Mesenteric fat pad (tissue), 1 donor: ENCODE measurements around the gene SNX25. TPM values are rescaled to one million over a fixed set of nuclear protein-coding genes. Genes with fewer than 3 reads are reported as not detected.
"Not testable (repeated sequence)": the region's sequence is repeated elsewhere in the genome, so short reads cannot be mapped to it uniquely, and the experiment has no call there.

Experiments
- DNase-seq: peaks from one replicate; pipeline ENCODE4 v3.0.0-alpha.2; 2020; ENCODE audit warnings: low spot score
- total RNA-seq: library from RNA; stranded (reverse); fragmentation: NEBNext Ultra II Directional; extraction: Animal tissue kit (Norgen Biotek cat#: 25700); gene quantifications from one replicate; pipeline ENCODE4 v1.2.1, GENCODE V29; 2021
- donor health status: DM: yes; HTN: yes; CAD: no.

Gene SNX25
- total RNA-seq, 1 donor from 2014 or later = 15.5 TPM

DNA sequence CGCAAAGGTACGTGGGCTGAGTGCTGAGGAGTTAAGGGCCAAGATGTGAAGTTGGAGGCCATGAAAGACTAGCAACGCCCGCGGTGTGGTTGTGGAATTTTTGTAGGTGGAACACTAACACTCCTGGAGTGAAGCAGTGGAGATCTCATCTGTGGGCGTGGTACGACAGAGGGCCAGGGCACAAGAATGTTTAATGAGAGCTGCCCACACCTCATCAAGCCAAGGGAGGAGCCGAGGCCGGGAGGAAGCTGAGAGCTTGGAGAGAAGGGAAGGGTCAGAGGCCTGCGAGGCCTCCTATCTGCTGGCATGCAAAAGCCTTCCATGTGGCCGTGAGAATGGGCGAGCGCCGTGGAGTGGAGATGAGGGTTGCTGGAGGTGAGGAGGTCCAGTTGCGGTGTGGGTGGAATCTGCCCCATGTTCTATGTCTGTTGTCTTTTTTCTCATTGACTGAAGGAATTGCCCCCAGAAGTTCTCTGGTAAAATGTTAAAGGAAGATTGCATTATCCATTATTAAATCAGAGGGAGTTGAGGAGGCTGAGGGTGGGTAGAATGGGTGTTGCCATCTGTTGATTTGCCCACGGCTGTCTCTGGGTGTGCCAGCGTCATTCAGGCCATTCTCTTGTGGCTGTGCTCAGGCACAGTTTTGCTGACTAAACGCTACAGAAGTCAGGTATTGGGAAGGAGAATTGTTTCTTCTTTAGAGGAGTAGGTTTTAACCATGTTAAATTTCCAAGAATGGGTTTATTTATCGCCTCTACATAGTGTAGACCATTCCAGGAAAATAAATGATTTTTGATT lies 19.8 kb downstream of the SNX25 start:
- DNase-seq = no peak

DNA sequence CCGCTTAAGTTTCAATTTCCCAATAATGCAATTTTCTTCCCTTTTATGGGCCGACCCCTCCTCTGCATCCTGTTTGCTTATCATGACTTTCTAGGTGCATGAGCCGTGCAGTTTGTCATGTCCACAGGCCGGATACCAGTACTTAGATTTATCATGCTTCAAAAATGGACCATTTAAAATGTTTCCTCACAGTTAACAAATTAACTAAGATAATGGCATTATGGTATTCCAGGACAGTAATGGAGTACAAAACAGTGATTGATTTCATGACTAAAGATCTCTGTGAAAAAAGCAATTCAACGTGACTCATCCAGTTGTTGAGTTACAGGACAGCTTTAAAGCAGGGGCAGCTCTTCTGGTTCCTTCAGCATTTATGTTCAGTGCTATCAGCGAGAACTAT lies 23.0 kb downstream of the SNX25 start:
- no peak for DNase-seq

DNA sequence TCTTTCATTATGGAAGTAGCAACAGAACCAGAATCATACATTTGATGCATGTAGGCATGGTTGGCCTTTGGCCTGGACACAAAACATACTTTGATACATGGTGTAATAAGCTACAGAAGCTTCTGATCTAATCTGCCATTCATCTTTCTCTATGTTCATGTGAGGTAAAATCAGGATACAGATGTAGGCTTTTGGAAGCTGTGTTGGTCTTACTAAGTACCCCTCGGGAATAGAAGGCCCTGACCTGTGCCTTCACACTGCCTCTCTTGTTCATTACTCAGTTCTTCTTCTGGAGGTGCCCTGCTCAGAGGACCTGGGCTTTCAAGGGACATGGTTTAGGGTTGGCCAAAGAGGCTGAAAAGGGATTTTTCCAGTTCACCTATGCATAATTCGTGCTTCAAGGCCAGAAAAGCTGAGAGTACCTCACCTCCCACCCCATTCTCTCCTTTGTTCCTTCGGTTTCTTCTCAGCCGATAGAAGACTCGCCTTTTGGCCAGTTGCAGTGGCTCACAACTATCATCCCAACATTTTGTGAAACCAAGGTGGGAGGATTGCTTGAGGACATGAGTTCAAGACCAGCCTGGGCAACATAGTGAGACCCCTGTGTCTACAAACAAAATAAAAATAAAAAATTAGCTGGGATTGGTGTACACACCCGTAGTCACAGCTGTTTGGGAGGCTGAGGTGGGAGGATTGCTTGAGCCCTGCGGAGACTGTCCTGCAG lies 25.9 kb downstream of the SNX25 start:
- DNase-seq = no peak

DNA sequence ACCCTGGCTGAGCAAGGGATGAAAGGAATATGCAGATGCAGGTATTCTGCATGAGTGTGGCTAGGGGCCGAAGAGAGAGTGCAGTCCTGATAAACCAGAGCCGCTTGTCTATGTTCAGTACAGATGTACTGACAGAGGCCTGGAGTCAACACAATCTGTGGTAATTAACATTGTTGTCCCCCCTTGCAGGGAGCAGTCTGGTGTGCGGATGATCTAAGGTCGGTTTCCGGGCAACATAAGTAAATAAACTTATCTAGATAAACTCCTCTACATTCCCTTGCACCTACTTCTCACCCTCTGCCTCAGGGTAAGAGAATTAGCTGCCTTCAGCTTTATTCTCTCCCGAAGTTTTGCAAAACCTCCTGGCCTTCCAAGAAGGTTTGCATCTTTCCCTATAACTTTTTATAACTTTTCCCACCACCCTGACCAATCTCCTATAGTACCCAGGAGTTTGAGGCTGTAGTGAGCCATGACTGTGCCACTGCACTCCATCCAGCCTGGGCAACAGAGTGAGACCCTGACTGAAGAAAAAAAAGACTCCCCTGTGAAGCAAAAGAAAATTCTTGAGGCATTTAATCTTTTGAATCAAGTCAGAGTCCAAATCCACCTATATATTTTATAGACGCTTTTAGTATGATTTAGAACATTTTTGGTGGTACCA lies 26.6 kb downstream of the SNX25 start:
- no peak for DNase-seq

DNA sequence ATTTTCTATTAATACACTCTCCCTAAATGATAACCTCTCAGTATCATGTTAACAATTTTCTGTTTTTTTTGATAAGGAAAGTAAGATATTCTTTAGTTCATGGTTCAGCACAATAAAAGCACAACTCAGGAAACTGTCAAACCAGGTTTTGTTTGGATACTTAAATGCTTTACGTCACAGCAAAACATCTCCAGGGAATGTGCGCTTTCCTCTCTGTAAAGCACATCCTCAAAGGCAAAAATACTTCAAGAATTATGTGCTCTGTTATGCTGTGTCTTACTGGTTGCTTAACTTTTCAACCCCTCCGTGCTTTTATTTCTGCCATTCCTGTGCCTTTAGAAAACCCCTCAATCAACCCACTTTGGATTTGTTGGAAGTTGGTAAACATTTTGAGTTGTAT lies 27.8 kb downstream of the SNX25 start:
- no peak for DNase-seq

DNA sequence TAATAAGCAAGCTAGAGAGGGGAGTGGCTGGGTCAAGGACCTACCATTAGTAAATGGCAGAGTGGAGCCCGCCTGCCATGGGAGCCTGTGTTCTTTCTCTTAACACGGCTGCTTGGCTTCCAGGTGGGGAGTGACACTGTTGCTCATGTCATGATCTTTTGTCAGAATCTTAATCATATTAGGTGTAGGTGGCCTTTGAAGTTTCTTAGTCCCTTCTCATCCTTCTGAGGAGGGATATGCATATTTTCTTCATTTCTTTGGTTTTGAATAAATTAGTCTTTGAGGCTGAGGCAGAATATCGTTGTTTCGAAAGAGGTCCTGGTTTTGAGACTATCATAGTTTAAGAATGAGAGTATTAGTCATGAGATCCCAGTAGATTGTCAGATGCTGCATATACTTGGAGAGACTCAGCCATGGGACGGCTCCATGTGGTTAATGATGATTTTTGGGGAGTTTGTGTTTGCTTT lies 28.9 kb downstream of the SNX25 start:
- no peak for DNase-seq

DNA sequence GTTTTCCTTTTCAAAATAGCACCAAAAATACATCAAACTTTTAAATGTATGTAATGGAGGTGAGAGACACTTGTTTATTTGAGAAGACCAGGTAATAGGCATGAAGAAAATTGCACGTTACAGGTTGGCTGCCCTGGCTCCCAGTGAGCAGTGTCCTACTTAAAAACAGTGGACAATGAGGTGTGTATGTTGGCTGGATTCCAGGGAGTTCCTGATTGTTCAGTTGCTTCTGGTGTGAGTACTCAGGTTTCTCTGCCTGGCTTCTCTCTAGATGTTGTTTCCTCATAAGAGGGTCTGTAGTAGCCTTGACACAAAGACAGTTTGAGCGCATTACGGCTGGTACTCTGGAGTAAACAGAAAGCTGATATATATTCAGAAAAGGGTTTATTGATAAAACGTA lies 29.4 kb downstream of the SNX25 start:
- no peak for DNase-seq

DNA sequence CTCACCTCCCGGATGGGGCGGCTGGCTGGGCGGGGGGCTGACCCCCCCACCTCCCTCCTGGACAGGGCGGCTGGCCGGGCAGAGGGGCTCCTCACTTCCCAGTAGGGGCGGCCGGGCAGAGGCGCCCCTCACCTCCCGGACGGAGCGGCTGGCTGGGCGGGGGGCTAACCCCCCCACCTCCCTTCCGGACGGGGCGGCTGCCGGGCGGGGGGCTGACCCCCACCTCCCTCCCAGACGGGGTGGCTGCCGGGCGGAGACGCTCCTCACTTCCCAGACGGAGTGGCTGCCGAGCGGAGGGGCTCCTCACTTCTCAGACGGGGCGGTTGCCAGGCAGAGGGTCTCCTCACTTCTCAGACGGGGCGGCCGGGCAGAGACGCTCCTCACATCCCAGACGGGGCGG lies 31.1 kb downstream of the SNX25 start:
- DNase-seq = not testable (repeated sequence)

DNA sequence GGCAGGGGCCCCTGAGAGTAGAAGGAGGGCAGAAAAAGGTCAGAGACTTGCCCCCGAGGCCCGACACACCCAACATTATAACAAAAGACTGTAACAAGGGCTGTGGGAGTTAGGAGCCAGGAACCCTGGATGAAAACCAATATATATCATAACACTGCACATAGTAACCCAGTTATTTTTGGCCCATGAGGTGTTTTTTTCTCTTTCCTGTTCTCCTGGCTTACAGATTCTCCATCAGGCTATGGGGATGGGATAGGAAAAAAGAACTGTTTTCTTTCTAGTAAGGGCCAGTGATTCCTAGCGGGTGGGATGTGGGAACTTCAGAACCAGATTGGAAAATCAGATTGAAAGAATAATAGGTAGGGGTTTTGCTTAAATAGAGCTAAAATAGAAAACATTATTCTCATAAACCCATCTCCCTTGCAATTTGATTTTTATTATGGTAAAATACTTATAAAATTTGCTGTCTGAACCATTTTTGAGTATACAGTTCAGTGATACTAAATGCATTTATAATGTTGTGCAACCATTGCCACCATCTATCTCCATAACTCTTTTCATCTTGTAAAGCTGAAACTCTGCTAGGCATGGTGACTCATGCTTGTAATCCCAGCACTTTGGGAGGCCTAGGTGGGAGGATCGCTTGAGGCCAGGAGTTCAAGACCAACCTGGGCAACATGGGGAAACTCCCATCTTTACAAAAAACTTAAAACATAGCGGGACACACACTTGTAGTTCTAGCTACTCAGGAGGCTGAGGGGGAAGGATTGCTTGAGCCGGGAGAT lies 33.5 kb downstream of the SNX25 start:
- no peak for DNase-seq

DNA sequence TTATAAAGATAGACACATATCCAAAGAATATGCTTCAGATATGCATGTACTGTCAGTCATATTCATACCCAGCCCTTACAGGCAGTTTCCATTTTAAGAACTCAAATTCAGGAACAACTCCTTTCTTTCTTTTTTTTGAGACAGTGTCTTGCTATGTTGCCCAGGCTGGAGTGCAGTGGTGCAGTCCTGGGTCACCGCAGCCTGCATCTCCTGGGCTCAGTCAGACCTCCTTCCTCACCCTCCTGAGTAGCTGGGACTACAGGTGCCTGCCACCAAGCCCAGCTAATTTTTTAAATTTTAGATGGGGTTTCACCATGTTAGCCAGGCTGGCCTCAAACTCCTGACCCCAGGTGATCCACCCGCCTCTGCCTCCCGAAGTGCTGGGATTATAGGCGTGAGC lies 34.5 kb downstream of the SNX25 start:
- no peak for DNase-seq

DNA sequence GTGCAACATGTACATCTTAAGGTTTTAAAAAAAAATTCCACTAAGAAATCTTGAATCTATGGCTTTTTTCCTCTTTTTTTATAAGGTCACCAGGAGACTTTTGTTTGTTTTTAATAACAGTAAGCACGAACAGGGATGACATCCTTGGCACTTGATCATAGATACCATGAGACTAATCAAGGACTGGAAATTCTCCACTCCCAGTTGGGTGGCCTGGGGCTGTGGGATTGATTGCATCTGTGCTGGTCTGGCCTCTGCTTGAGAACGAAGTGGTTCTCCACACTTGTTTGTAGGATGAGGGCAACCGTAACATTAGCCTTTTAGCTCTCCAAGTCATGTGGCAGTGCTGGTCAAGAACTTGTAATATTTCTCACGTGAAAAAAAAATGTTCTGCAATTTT lies 35.4 kb downstream of the SNX25 start:
- DNase-seq = no peak

DNA sequence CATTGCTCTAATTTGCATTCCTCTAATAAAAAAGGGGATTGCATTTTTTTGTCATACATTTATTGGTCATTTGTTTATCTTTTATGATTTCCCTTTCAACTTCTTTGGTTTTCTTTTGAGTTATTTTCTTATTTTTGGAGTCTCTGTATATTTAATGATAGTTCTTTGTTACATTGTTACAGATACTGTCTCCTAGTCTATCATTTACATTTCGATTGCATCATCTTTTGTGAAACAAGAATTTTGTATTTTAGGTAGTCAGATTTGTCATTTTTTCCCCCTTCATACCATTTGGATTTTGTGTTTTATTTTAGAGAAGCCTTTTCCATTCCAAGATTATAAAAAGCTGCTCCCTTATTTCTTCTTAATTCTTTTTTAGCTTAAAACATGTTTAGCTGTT lies 37.1 kb downstream of the SNX25 start:
- DNase-seq = no peak

DNA sequence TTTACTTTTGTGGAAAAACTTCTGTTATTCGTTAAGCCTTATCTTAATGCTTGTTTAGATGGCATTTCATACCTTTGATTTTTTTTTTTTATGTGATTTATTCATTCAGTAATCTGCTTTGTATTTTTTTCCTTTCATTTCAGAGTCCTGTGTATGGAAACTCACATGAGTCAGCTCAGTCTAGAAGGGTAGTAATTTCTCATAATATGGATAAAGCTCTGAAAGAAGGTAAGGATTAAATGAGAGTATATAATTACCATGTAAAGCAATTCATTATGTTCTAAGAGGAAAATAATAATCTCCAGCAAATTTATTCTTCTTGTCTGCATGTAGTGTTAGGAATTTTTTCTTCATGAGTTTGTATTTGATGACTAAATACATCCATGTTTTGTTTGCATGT lies 37.8 kb downstream of the SNX25 start:
- no peak for DNase-seq

DNA sequence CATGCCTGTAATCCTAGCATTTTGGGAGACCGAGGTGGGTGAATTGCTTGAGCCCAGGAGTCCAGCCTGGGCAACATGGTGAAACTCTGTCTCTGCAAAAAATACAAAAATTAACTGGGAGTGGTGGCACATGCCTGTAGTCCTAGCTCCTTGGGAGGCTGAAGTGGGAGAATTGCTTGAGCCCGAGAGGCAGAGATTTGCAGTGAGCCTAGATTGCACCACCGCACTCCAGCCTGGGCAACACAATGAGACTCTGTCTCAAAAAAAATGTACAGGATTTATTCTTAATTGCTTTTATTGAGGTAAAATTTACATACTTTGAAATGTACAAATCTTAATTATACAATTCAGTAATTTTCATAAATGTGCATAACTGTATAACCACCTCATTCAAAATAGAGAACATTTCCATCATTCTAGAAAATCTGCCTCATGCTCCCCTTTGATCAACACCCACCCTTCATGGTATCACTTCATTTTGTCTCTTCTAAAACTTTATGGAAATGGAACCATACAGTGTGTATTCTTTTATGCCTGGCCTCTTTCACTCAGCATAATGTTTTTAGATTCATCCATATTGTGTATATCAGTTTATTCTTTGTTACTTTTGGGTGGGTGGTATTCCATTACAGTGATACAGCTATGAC lies 39.1 kb downstream of the SNX25 start:
- no peak for DNase-seq

DNA sequence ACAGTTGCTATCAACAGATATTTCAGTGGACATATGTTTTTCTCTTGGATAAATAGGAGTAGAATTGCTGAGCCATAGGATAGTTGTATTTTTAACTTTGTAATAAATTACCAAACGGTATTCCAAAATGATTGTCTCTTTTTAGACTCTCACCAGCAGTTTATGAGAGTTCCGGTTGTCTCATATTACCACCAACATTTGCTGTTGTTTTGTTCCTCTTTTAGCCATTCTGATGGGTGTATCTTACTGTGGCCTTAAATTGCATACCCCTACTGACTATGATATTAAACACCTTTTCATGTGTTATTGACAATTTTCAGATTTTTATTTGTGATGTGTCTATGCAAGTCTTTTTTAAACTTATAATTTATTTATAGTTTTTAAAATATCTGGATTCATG lies 39.7 kb downstream of the SNX25 start:
- no peak for DNase-seq

DNA sequence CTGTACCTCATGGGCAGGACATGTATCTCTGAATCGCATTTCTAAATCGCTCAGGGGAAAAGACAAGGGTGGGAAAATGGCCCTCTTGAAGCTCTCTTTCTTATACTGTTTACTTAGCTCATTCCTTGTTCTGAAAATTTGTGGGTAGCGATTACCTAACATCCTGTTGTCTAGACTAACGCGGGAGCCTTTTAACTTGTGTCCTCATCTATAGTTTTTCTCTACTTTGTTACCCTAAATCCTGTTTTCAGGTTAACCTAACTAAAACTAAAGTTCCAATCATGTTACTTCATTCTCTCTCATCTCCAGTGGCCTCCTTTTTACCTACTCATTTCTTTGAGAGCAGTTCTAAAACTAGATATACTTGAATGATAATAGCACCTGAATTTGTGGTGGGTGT lies 45.0 kb downstream of the SNX25 start:
- no peak for DNase-seq

DNA sequence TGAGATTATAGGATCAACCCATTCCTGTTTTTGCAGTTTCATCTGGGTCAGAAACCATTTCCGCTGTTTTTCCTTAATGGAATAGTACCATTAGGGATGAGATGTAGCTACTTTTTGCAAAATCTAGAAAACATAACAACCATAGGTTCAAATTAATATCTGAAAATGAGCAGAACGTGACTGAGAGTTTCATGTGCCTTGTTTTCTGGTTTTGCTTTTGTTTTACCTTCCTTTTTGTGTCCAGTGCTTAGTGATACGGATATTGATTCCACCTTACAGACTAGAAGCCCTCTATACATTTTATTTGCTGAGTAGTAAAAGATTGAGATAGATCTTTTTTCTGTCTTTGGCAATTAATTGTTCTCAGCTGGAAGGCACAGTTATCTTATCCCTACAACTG lies 46.5 kb downstream of the SNX25 start:
- DNase-seq = no peak

DNA sequence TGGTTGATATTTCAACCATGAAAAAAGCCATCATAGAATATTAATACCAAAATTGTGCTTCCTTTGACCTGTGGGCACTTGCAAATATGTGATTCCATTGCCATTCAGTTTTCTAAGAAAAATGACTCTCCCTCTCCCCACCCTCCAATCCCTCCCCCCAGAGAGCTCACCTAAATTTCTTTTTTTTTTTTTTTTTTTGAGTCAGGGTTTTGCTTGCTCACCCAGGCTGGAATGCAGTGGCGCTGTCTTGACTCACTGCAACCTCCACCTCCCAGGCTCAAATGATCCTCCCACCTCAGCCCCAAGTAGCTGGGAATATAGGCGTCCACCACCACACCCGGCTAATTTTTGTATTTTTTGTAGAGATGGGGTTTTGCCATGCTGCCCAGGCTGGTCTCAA lies 47.0 kb downstream of the SNX25 start:
- DNase-seq = no peak

DNA sequence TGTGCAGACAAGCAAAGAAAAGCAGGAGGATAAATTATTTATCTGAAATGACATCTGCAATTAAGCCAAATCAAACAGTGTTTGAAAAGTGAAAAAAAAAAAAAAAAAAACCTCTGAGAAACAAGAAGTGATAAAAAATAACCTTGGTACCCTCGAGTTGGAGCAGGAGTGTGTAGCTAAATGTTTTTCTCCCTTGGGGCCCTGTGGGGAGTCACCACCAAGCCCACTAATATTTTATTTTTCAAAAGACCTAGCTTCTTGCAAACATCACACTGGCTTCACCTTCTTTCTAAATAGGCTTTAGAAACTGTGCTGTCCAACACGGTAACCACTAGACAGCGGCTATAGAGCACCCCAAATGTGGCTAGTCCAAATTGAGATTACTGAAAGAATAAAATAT lies 47.7 kb downstream of the SNX25 start:
- no peak for DNase-seq

DNA sequence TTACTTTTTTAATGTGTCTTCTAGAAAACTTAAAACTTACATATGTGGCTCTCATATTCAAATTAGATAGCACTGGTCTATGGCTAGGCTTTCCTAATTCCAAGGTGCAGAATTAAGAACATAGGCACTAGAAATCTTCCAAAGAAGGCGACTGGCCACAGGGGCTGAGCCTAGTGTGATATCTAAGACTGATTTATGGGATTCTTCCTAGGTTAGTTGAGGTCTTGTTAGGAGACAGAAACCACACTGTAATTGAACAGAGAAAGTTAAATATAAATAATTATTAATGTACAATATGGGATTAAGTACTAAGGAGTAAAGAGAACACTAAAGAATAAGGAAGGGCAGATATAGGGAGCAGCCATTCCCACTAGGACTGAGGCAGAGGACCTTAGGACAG lies 48.3 kb downstream of the SNX25 start:
- no peak for DNase-seq

DNA sequence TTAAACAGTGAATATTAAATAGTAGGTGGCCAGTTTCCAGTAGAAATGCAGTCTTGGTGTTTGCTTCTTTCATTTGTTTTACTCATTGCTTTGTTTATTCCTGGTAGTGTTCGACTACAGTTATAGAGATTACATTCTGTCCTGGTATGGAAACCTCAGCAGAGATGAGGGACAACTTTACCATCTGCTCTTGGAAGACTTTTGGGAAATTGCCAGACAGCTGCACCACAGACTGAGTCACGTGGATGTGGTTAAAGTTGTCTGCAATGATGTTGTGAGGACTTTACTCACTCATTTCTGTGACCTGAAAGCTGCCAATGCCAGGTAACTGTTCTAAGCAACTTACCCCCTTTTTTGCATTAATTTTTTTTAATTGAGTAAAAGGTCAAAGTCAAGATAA lies 49.3 kb downstream of the SNX25 start:
- not testable (repeated sequence) for DNase-seq
